Measurements from ENCODE around the gene SMARCA1.

The SMARCA1 gene

DNA sequence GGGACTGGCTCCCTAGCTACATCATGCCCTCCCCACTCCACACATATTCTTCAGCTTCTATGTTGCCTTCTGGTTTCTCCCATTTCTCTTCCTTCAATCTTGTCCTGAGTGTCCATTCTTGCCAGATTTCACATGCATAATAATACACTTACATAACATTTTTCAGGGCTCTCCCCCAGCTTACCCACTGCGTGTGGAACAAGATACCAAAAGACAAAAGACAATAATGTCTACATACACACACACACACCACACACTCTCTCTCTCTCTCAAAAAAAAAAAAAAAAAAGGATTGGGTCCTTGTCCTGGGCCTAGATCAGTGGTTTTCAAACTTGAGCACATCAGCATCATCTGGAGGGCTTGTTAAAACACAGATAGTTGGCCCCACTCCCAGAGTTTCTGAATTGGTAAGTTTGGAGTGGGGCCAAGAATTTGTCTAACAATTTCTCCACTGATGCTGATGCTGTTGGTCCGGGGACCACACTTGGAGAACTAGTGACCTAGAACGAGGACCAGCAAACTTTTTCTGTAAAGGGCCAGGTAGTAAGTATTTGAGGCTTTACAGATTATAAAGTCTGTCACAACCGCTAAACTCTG lies 6.5 kb upstream of the SMARCA1 start:
- no peak for DNase-seq

GRCh38 chrX:129525896-129526295 lies 2.6 kb upstream of the SMARCA1 start:
- no peak for DNase-seq

- DNase-seq: no peak
Measured at GRCh38 chrX:129525162-129525561, 1.9 kb upstream of the SMARCA1 start.

DNA sequence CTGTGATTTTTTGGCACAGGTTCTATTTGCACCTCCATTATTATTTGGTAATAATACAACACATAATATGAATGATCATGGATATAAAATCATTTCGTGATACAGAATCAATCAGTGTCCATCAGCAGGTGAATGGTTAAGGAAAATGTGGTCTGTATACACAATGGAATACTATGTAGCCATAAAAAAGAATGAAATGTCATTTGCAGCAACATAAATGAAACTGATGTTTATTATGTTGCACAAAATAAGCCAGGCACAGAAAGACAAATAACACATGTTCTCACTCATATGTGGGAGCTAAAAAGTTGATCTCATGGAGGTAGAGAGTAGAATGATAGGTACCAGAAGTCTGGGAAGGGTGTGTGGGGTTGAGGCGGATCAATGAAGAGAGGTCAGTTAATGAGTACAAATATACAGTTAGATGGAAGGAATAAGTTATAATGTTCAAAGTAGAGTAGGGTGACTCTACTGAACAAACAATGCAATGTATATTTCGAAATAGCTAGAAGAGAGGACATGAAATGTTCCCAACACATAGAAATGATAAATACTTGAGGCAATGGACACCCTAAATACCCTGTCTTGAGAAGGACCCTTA lies 1.1 kb upstream of the SMARCA1 start:
- DNase-seq: no peak

- DNase-seq: no peak
Measured at GRCh38 chrX:129522184-129523078, 859 bp downstream of the SMARCA1 start.

GRCh38 chrX:129520151-129520550 lies 3.1 kb downstream of the SMARCA1 start:
- no peak for DNase-seq

DNA sequence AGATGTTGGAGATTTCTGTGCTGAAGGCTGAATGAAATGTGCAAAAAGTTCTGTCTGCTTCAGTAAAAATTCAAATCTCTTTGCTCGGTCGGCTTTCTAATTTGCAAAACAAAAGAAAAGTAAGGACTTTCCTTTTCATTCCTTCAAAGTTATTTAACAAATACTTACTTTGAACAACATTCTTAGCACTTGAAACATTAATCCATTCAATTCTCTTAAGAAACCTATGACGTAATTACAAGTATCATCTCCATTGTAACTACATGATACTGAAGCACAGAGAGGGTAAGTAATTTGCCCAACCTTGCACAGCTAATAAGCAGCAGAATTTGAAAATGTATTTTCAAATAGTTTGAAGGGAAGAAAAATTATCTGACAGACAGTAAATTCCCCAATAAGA lies 6.9 kb downstream of the SMARCA1 start:
- no peak for DNase-seq

DNA sequence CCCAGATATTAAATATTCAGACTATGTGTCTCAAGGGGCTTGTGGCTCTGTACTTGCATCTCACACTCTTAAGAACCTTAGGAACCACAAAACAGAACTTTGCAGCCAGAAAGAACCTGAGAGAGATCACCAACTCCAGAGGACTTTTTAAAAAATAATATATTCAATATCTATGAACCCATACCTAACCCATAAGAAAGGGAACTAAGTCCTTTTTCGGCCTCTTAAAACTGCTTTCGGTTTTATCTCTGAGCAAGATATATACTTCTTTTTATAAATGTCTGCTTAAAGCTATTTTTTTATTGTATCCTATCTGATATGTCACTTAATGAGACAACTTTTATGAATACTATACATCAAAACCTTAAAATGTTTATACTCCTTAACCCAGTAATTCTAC lies 10.9 kb downstream of the SMARCA1 start:
- DNase-seq: no peak

DNA sequence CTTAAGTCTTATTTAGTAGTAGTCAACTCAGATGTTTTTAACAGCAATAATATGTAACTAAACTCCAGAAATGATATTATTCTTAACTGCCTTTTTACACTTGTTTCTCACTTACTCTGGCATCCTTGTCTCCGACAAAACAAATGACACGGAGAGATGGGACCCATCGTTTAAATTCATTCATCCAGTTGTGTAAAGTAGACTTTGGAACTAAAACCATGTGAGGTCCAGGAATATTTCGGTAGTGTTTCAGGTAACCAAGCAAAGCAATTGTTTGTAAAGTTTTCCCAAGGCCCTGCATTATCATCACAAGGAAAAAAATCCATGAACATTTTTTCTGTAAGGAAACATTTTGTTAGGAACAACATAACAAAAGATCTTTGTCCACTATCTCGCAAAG lies 11.6 kb downstream of the SMARCA1 start:
- DNase-seq: no peak

- DNase-seq: no peak
Measured at GRCh38 chrX:129510331-129510730, 13.0 kb downstream of the SMARCA1 start.

DNA sequence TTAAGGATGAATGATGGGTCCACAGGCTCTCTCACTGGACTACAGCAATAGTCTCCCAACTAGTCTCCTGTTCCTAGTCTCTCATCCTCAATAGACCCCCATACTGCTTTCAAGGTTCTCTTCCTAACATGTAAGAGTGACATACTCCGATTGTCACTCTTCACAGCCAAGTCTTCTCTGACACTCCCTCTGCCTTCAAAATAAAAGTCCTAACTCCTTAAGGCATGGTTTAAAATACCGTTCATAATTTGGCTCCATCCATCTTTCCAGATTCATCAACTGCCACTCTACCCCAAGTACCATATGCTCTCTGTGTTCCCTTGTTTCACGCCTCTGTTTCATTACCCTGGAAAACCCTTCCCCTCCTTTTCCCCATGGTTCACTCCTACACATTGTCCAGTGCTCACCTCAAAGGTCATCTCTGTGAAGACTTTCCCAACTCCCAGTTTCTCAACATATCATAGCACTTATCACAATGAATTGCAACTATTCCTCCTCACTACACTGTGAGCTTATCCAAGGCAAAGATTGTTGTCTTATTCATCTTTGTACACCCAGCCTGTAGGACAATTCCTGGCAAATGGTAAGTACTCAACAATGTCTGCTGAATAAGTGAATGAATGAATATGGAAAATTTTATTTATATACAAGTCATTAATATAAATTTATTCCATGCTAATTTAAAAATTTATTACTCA lies 26.0 kb downstream of the SMARCA1 start:
- no peak for DNase-seq

DNA sequence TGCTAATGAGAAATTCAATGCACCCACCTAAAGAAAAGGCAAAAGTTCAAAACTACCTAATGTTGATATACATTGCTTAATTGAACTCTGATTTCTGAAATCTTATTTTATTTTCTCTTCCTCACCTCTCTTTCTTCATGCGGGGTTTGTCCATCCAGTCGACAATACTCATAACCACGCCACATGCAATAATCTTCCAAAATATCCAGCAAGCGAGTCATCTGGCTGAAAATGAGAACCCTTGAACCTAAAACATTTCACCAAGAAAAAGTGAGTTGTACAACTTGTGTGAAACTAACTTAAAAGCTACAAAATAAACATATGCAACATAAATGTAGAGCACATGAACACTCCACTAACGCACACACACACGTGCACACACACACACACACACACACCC lies 26.7 kb downstream of the SMARCA1 start:
- no peak for DNase-seq

DNA sequence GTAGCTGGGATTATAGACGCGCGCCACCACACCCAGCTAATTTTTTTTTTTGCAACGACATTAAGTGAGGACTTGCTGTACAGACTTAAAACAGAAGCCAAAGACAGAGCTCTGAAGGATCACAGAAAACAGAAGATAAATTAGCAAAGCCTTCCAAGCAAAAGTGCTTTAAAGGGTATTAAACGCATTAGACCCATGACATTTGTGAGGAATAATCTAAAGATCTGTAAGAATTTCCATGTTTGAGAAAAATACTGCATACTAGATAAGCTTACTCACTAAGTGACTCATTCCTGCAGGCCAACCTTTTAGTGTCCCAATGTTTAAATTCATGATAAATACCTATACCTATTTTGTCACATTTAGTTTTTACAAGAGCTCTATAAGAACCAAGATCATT lies 27.4 kb downstream of the SMARCA1 start:
- no peak for DNase-seq

DNA sequence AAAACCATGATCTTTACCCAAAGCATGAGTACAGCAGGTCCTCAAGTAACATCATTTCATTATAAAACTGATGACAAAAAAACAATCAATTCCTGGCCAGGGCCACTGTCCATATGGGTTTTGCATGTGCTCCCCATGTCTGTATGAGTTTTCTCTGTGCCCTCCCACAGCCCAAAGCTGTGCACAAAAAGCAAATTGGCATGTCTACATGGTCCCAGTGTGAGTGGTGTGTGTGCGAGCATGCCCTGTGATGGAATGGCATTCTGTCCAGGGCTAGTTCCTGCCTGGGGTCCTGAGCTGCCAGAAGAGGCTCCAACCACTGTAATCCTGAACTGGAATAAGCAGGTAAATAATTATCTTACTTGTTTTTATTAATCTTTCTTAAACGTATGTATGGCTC lies 28.4 kb downstream of the SMARCA1 start:
- no peak for DNase-seq

DNA sequence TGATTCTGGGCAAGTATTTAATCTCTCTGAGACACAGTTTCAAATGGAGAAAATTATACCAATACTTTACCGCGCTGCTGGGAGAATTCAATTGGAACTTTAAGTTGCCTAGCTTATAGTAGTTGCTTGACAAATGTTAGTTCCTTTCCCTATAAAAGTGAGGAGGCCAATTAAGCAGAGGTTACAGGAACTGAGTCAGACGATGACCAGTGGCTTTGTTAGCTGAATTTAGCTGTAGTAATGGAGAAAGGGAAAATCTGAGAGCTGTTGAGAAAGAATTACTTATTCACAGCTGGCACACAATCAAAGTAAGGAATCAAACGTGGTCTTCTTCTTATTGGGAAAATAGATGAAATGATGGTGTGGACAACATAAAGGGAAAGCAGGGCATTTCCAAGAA lies 29.6 kb downstream of the SMARCA1 start:
- DNase-seq: no peak

DNA sequence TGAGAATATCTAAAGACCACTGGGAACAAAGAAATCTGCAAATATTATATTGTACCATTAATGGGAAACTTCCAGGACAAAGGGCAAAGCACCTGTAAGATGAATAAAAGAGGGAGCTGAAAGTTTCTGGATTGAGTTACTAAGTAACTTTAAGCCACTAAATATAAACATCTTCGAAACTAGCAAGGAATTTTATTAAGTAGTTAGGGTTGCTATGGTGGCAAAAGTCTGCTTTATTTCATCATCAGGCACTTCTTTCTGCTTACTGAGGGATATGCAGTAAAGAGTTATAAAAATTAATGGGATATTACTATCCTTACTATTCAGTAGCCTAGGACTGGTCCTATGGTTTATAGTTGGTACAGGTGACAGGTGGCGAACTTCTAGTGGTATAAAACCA lies 33.0 kb downstream of the SMARCA1 start:
- no peak for DNase-seq

GRCh38 chrX:129488359-129488758 lies 34.9 kb downstream of the SMARCA1 start:
- DNase-seq: no peak

DNA sequence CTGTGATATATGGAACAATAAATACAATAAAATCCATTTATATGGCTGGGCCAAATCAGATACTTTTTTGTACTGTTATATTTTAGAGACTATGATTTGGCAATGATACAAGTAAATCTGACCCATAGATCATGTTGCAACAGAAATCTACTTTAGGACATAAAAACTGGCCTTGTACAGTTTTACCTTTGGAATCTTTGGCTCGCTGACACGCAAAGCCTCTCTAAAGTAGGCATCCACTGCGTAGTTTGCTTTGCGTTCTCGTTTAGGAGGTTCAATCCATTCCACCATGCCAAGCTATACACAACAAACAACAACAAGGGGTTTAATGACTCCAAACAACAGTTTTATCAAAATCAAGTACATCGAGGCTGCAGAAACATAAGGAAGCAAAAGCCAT lies 42.4 kb downstream of the SMARCA1 start:
- no peak for DNase-seq

DNA sequence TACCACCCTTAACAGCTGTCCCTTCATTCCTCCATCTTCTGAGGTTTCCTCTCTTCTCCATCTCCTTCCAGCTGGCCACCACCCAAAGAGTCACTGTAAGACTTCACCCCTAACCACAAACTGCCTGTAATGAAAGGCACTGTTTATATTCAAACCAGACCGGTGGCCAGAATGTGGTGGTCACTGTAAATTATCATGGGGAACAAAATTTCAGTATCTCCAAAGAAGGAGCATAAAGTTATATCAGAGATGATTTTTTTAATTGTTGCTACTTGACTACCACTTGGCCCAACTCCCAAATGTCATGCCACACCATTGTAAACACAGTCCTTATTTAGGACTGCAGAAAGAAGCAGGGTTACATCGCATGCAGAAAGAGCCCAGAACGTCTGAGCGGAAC lies 44.8 kb downstream of the SMARCA1 start:
- DNase-seq: no peak

DNA sequence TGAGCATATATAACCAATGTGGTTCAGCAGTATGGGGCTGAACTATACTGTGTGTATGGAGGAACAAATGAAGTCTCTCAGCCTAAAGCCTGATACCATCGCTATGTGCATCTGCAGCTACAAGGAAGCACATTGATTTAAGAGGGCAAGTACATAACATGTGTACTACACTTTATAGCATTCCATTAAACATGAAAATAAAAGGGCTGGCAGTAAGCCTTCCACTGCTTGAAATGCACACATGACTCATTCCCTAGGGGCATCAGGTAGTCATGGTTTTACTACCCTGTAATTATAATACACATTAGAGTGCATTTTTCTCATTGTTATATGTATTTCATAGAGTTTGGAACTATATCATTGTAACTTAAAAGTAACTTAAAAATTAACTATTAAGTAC lies 51.2 kb downstream of the SMARCA1 start:
- DNase-seq: no peak

- no peak for DNase-seq
Measured at GRCh38 chrX:129462707-129463106, 60.6 kb downstream of the SMARCA1 start.

DNA sequence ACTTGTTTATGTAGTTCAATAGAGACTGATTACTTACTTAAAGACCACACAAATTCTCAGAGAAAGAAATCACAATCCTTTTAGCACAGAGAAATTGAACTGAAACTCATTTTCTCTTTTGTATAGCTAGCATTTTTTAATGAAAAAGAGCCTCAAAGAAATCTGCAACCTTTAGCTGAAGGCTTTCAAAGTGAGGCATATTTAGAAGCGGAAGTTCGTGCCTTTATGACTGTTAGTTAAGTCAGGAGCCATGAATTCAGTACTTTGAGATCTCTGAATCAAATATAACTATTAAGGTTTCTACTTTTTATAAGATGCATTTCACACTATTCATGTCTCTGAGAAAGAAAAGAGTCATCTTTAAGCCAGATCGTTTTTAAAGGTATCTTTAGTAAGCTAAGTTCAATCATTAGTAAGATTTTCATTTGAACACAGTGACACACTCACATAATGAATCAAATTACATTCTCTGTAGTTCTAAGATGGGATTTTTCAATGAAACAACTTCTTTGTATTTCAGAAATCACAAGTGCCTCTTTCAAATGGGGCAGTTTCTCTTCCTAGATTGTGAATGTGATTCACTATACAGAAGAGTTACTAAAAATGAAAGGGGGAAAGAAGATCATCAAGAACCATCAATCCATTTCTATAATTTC lies 61.4 kb downstream of the SMARCA1 start:
- DNase-seq: no peak

DNA sequence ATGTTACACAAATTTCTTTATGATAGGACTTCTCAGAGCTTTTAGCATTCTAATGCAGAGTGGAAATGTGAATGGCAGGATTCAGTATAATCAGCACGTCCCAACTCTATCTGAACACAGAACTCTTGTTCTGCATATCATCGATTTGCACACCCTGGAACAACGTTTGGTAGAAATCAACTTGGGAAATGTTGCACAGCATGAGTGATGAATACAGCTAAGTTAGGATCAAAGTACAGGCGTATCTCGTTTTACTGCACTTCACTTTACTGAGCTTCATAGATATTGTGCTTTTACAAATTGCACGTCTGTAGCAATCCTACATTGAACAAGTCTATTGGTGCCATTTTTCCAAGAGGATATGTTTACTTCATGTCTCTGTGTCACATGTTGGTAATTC lies 70.8 kb downstream of the SMARCA1 start:
- no peak for DNase-seq

Measured in CD4-positive, alpha-beta T cell treated with Interleukin-10 for 1 hour (primary cell).